HG02610 (cell line): Measurements from ENCODE around the gene C1GALT1C1L.
A peak's percentile ranks its signal among the peaks of the same experiment; 100 is the strongest.
"Not testable (repeated sequence)": the region's sequence is repeated elsewhere in the genome, so short reads cannot be mapped to it uniquely, and the experiment has no call there.

Source experiments
- ATAC-seq: cut with Tn5 transposase; IDR thresholded peaks from one replicate; pipeline ENCODE4 v1.9.1; 2021; ENCODE audit warnings: mild to moderate bottlenecking, moderate library complexity; ENCODE audit not compliant: unreplicated experiment

The C1GALT1C1L gene

DNA sequence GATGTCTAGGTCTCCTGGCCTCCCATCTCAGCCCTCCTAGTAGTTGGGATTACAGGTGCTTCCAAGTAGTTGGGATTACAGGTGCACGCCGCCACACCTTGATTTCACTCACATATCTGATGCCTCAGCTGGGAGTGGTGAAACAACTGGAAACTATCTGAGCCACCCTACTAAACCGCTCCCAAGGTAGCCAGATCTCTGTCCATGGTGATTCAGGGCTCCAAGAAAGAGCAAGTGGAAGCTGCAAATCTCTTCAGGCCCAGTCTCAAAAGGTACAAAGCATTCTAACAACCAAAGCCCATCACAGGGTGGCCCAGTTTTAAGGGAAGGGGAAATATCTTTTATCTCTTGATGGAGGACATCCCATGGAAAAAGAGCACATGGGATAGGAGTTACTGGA lies 19.0 kb downstream of the C1GALT1C1L start:
- no peak for ATAC-seq

DNA sequence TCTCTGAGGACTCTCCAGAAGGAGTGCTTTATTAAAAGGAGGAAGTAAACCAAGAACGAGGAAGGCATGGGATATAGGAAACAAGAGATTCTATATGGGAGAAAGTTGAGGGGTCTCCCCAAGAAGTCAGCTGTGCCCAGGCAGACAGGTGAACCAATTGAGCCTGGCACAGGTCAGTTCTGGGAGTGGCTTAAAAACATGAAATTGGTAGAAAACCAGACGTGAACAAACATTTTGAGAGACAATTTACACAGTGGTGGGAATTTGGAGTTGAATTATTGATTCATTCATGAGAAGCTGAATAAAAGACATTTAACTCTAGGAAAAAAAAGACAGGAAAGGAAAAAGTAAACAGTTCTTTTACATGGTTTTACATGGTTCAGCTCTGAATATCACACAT lies 22.7 kb downstream of the C1GALT1C1L start:
- ATAC-seq: no peak

DNA sequence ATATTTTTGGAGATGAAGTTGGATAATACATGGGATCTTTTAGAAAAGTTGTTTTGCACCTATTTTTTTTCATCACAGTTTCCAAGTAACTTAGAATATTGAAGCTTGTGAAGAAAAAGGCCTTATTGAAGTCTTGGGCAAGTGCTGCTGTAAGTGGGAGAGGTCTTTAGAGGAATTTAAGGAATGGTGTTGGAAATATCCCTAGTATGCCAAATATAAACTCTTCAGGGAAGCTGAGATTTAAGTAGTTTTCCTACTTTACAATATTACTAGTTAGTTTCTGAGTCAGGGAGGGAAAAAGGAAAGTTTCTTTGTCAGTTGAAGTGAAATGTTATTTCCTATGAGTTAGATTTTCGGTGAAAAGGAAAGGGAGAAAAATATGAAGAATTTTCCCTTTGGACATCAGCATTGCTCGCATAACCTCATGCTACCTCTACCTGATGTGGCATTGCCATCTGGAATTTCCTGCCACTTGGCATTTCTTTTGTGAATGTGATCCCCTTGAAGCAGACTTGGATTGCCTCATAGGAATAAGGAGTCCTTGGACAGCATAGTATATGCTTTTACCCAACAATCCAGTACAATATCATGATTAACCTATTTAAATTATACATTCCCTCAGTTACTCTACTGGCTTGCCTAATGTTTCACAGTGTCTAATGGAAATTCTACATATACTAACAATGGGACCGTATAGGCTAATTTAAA lies 27.1 kb downstream of the C1GALT1C1L start:
- no peak for ATAC-seq

DNA sequence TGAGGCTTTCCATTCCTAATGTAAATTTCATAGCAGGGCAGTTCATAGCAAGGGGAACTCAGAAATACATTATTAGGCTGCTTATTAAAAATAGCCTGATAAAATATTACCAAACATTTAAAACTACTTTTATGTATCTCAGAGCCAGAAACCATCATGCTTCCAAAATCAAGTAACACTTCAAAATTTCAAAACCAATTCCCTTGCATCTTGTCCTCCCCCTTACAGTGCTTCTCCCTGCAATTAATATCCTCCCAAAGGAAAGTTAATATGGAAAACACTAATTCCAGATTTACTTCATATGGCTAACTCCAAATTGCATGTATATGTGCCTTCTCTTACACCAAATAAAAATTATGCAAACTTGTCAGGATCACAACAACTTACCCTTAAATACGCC lies 32.5 kb downstream of the C1GALT1C1L start:
- ATAC-seq: no peak

DNA sequence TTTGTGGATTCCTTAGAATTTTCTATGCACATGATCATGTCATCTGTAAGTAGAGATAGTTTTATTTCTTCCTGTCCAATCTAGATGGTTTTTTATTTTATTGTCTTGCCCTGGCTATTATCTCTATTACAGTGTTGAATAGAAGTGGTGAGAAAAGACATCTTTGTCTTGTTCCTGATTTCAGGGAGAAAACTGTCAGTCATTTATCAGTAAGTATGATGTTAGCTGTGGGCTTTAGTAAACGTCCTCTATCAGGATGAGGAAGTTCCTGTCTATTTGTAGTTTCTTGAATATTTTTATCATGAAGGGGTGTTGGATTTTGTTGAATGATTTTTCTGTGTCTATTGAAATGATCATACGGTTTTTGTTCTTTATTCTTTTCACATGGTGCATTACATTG lies 33.9 kb downstream of the C1GALT1C1L start:
- no peak for ATAC-seq

DNA sequence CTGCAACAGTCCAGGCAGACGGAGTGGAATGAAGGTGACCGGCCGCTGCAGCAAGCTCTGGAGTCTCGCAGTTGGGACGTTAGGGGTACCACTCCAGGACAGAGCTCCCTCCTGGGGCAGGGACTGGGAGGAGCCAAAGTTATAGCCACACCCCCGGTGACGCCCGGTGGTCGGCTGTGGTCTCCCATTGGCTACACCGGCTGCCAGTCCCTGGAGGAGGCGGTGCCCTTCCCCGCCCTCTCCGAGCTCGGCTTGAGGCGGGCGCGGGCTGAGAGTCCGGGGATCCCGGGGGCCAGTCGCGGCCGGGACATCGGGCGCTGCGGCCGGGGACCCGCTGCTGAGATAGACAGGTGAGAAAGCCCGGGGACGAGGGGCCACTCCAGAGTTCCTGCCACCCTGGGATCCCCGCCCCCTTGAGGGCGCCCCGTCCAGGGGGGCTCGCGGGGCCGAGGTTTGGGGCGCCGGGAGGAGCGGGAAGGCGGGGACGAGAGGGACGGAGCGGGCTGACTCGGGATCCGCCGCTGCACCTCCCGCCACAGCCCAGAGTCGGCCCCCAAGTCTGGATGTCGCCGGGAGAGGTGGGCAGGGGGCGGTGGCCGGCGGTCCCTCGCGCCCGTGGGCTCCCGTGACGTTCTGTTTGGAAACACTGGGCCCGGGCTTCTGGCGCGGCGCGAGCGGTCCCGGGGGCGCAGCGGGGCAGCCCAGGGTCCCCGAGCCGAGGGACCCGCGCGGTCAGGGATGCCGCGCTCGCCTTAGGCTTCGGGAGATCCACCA lies 39.0 kb downstream of the C1GALT1C1L start, which contains the start of gene PLEKHH2:
TSS of gene PLEKHH2 (plus strand) at position 231 of the 774 bp plus-strand sequence. CDS start 7,414 bp downstream, outside the sequence.
- peak; percentile 100 for ATAC-seq

DNA sequence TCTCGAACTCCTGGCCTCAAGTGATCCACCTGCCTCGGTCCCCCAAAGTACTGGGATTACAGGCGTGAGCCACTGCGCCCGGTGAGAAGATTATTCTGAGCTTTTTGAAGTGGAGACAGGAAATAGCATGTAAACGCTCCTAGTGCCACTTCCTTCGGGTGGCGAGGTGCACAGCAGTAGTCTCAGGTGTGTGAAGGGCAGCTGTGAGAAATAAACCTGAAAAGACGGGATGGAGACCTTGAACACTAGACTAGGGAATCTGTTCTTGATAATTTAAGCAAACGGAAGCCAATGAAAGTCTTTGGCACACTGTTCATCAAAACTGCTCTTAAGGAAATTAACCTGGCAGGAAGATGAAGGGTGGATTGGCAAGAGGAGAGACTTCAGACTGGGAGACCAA lies 39.6 kb downstream of the C1GALT1C1L start:
- ATAC-seq: no peak

DNA sequence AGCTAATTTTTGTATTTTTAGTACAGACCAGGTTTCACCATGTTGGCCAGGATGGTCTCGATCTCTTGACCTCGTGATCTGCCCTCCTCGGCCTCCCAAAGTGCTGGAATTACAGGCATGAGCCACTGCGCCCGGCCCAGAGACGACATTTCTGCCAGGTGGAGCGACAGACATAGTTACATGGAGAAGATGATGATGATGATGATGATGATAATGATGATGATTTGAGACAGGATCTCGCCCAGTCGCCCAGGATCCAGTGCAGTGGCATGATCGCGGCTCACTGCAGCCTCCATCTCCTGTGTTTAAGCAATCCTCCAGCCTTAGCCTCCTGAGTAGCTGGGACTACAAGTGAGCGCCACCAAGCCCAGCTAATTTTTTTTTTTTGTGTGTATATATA lies 40.1 kb downstream of the C1GALT1C1L start:
- not testable (repeated sequence) for ATAC-seq

DNA sequence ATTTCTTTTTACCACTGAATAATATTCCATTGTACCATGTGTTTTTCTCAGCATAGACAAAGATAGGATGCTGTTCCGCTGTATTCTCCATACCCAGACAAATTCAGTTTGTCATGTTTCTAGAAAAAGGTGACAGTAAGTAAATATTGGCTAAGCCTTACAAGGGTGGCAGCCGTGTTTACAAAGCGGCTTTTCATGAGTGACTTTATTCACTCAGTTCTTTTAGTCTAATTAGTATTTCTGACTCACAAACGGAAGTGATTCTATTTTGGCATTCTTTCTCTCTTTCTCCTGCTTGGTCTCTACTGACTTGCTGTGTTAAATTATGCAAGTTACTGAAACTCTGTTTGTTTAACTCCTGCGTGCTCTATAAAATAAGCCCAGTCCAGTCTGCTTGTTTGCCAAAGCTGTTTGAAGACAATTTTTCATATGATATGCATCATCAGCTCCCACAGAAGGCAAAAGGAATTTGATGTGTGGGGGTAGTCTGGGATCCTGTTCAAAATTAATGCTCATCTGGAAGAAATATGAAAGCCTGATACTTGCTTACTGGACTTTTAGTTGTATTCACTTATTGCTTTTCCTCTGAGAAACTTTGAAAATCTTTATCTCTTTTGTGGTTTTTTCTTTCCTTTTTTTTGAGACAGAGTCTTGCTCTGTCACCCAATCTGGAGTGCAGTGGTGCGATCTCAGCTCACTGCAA lies 41.5 kb downstream of the C1GALT1C1L start:
- ATAC-seq: no peak

DNA sequence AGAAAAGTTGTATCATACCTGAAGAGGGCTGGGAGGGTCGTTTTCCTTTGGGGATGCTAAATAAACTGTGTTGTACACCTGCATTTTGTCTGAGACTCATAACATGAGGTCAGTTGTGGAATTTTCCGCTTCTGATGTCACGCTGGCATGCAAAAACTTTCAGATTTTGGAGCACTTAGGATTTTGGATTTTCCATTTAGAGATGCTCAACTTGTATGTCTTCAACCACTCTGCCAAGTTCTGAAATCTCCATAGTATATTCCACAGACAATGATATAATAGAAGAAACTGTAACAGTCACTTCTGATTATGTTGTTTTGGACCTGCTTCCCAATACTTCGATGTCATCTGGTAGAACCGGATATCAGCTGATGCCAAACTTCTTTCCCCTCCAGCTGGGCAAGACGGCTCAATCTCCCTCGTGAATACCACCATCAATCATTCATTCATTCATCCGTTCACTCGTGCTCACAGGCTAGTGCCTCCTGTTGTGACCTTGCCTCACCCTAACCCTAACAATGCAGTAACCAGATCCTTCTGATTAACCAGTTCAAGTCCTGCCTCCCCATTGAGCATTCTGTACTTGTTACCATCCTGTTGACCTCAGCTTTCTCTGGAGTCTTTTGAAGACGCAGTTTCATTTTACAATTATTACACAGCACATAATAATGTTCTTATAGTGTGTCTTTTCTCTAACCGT lies 44.5 kb downstream of the C1GALT1C1L start:
- ATAC-seq: no peak
